ENCODE data around the gene COG3.

The COG3 gene

GRCh38 chr13:45582408-45583076 is 117.8 kb downstream of the COG3 start:
- POLR2A ChIA-PET, result no interaction called here
- CTCF ChIA-PET, result interaction anchor here (1.0 kb wide), 1 partner anchor 12 kb away, joined by 3 read pairs; no protein-coding TSS in a partner anchor
- Histone ChIP-seq H3K4me3 (ENCODE audit: control insufficient read depth in 1 of 7, extremely low read depth in 1 of 7, insufficient read depth in 4 of 7, low read depth in 2 of 7, low read length in 6 of 7) (no peak overlapping the region), H3K9me3 (ENCODE audit: control extremely low read depth in 1 of 5, control insufficient read depth in 4 of 5, insufficient read depth in 2 of 5, low read depth in 1 of 5, low read length in 4 of 5) (no peaks in the 10 kb centered on the region), H3K4me1 (ENCODE audit: control extremely low read depth in 1 of 4, control insufficient read depth in 4 of 4, insufficient read depth in 4 of 4, low read length in 3 of 4) (no peaks in the 10 kb centered on the region), H3K27me3 (replicated peaks in 2 of 5; ENCODE audit: control insufficient read depth in 4 of 5, insufficient read depth in 5 of 5, low read length in 4 of 5) (peaks cover 0 to 2% (median 0%) of the 10 kb centered on the region in 5 experiments), H3K27ac (ENCODE audit: insufficient read depth in 1 of 2, low read depth in 1 of 2, low read length in 2 of 2, poor library complexity in 1 of 2, severe bottlenecking in 2 of 2) (no peak overlapping the region), H3K36me3 (ENCODE audit: control insufficient read depth in 4 of 4, insufficient read depth in 4 of 4, low read length in 3 of 4) (no peaks in the 10 kb centered on the region)
- 90% methylated on average over 2 of the region's 3 CpGs for WGBS (ENCODE audit: insufficient coverage)
- no peak for DNase-seq

- 100% methylated on average over 5 of the region's 6 CpGs for WGBS (ENCODE audit: insufficient coverage)
- Histone ChIP-seq H3K36me3 (ENCODE audit: control insufficient read depth in 4 of 4, insufficient read depth in 4 of 4, low read length in 3 of 4) (no peaks in the 10 kb centered on the region), H3K4me1 (ENCODE audit: control extremely low read depth in 1 of 4, control insufficient read depth in 4 of 4, insufficient read depth in 4 of 4, low read length in 3 of 4) (no peaks in the 10 kb centered on the region), H3K27me3 (replicated peaks in 2 of 5; ENCODE audit: control insufficient read depth in 4 of 5, insufficient read depth in 5 of 5, low read length in 4 of 5) (peaks cover 0 to 3% (median 0%) of the 10 kb centered on the region in 5 experiments), H3K27ac (ENCODE audit: insufficient read depth in 1 of 2, low read depth in 1 of 2, low read length in 2 of 2, poor library complexity in 1 of 2, severe bottlenecking in 2 of 2) (no peak overlapping the region), H3K9me3 (ENCODE audit: control extremely low read depth in 1 of 5, control insufficient read depth in 4 of 5, insufficient read depth in 2 of 5, low read depth in 1 of 5, low read length in 4 of 5) (no peaks in the 10 kb centered on the region), H3K4me3 (ENCODE audit: control insufficient read depth in 1 of 7, extremely low read depth in 1 of 7, insufficient read depth in 4 of 7, low read depth in 2 of 7, low read length in 6 of 7) (no peak overlapping the region)
- CTCF ChIA-PET, result no interaction called here
- POLR2A ChIA-PET, result no interaction called here
- no peak for DNase-seq
Observed at GRCh38 chr13:45584816-45585215, 120.1 kb downstream of the COG3 start.
